T-helper 1 cell (primary cell): ENCODE measurements around the gene CASTOR1.
A peak's percentile ranks its signal among the peaks of the same experiment; 100 is the strongest.

ENCODE experiments used
- DNase-seq, 5 donors: peaks; one replicate each; pipeline ENCODE4 v3.0.0-alpha.2; 2012 to 2020

CASTOR1 gene

GRCh38 chr22:30297991-30298701, 8.8 kb upstream of the CASTOR1 start:
- no peak for DNase-seq

GRCh38 chr22:30297276-30297990, 8.1 kb upstream of the CASTOR1 start:
- no peak for DNase-seq

- DNase-seq = no peak
Observed at GRCh38 chr22:30296833-30297232, 7.5 kb upstream of the CASTOR1 start.

GRCh38 chr22:30296324-30296723, 7.0 kb upstream of the CASTOR1 start:
- no peak for DNase-seq

- DNase-seq = no peak
Observed at GRCh38 chr22:30295576-30295975, 6.3 kb upstream of the CASTOR1 start.

GRCh38 chr22:30294830-30295229, 5.5 kb upstream of the CASTOR1 start:
- DNase-seq = no peak

- DNase-seq = no peak
Observed at GRCh38 chr22:30294066-30294465, 4.8 kb upstream of the CASTOR1 start.

GRCh38 chr22:30293026-30293425, 3.7 kb upstream of the CASTOR1 start:
- no peak for DNase-seq

GRCh38 chr22:30292069-30292970, 3.0 kb upstream of the CASTOR1 start:
- DNase-seq = no peak

- no peak for DNase-seq
Observed at GRCh38 chr22:30291058-30291892, 2.0 kb upstream of the CASTOR1 start.

GRCh38 chr22:30290342-30291057, 1.2 kb upstream of the CASTOR1 start:
- no peak for DNase-seq

- DNase-seq = no peak
Observed at GRCh38 chr22:30289980-30290313, 642 bp upstream of the CASTOR1 start.

GRCh38 chr22:30288419-30289140, 725 bp downstream of the CASTOR1 start:
- DNase-seq = no peak

GRCh38 chr22:30287648-30288418, 1.5 kb downstream of the CASTOR1 start:
- peak; percentile 65 to 89 (median 81) for DNase-seq

- DNase-seq = peak; percentile 67 to 83 (median 78)
Observed at GRCh38 chr22:30286813-30287647, 2.3 kb downstream of the CASTOR1 start.

- DNase-seq = no peak
Observed at GRCh38 chr22:30286331-30286730, 3.0 kb downstream of the CASTOR1 start.

- no peak for DNase-seq
Observed at GRCh38 chr22:30285846-30286200, 3.5 kb downstream of the CASTOR1 start.

- DNase-seq = no peak
Observed at GRCh38 chr22:30285176-30285845, 4.0 kb downstream of the CASTOR1 start.

- DNase-seq = no peak
Observed at GRCh38 chr22:30284666-30285065, 4.6 kb downstream of the CASTOR1 start.
